ENCODE results near the gene FOXP1.

FOXP1 gene

DNA sequence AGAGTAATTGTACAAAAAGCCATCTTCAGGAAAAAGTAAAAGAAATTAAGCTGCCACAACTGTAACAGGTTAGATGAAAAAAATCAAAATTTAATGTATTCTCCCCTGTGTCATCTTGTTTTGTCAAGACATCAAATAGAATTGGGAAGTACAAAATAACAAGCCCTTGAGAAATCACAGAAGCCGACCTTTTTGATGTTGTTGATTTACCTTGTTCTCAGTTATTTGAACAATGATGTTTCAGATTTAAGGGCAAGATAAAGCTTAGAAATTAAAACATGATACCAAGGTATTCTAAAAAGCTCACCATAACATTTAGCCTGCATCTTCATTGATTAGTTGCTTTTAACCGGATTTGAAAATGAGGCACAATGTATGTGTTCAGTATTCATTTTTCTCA is 523.0 kb downstream of the FOXP1 start:
- DNase-seq (ENCODE audit: insufficient read length) (no peak), FAIRE-seq (no peak)
- TF ChIP-seq TAF1 (IDR thresholded peaks at IDR 0.05; ENCODE audit: borderline replicate concordance, low read depth, low read length) (no peak), POLR2AphosphoS5 (IDR thresholded peaks at IDR 0.05; ENCODE audit: low read depth, low read length) (no peak), POLR2A (IDR thresholded peaks at IDR 0.05; ENCODE audit: low read depth, low read length) (no peak)

DNA sequence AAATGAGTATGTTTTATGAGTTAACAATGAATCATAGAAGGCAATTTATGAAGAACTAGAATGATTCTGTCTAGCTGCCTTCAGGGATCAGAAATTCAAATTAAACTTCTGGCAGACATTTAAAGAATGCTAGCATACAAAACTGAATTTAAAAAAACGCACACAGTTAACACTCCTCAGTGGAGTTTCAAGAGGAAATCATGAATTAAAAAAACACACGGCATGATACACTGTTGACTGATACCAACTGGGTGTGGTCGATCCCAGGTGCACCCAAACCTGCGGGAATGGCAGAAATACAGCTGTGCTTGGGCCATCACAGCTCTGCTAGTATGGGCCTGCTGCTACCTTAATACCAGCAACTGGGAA is 526.0 kb downstream of the FOXP1 start:
- FAIRE-seq (no peak), DNase-seq (ENCODE audit: insufficient read length) (no peak)

DNA sequence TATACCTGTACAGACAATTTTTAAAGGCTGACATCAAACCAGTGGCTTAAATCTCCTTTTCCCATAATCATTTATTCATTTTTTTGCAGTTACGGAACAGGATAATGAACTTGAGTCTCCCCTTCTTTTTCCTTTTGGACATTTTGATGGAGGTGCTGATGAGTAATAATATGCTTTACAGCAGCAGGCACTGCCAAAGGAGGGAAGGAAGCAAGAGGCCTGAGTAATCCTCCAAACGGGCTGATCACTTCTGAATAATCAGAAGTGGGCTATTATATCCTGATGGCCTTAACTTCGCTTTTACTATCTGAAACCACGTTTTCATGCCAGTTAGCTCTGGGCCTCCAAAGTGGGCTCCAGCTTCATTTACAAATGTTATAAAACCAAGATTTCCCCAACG is 527.2 kb downstream of the FOXP1 start:
- TF ChIP-seq TAF1 (IDR thresholded peaks at IDR 0.05; ENCODE audit: borderline replicate concordance, low read depth, low read length) (no peak), POLR2AphosphoS5 (IDR thresholded peaks at IDR 0.05; ENCODE audit: low read depth, low read length) (no peak), POLR2A (IDR thresholded peaks at IDR 0.05; ENCODE audit: low read depth, low read length) (no peak)
- FAIRE-seq: no peak
- DNase-seq (ENCODE audit: insufficient read length): no peak

More for the DNA sequence above, 526.0 kb downstream of the FOXP1 start:
- TF ChIP-seq POLR2A (IDR thresholded peaks at IDR 0.05; ENCODE audit: low read depth, low read length) (no peak), TAF1 (IDR thresholded peaks at IDR 0.05; ENCODE audit: borderline replicate concordance, low read depth, low read length) (no peak), POLR2AphosphoS5 (IDR thresholded peaks at IDR 0.05; ENCODE audit: low read depth, low read length) (no peak)

DNA sequence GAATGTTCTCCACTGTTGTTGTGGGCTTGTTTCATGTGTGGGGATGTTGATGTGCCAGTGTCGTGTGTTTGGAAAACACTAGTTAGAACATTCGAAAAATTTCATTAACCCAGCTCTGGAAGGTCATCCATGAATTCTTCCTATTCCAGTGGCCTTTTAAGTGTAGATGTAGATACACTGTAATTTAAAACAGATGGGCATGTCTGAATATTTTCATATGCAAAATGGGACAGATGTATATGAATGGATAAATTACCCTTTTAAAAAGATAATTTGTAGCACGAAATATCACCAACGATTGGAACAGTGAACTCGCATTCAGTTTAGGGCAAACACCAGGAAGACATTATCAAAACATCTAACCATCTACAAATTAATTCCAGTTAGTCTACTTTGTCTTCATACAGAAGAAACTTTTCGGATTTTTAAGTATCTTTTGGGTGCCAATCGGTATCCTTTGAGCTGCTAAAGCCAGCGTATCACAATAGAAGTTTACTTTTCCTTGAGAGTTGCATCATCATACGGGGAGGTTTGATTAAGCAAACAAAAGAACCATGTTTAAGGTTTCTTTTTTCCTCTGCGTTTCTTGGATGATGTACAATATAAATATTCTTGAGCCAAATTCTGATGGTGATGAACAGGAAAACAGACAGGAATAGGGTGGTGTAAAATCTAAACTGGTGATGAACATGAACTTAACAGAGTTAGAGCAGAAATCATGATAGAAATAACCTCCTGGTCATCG is 528.1 kb downstream of the FOXP1 start:
- TF ChIP-seq TAF1 (IDR thresholded peaks at IDR 0.05; ENCODE audit: borderline replicate concordance, low read depth, low read length): no peak
- TF ChIP-seq POLR2AphosphoS5 (IDR thresholded peaks at IDR 0.05; ENCODE audit: low read depth, low read length): no peak
- DNase-seq (ENCODE audit: insufficient read length) (no peak), FAIRE-seq (no peak)

DNA sequence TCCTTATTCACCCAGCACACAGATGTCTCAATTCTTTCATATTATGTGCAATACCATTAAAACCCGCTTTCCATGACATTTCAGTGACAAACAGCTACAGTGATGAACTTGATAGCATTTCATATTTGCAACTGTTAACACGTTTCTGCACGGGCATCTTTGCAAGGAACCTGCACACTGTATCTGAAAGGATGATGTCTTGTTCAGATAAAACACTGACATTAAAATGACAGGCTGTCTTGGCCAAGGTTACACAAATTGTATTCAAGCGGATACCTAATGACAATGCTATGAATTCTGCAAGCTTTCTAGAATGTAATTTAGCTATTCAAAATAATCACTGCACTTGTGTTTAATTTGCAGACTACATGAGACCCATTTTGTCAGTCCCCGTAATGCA is 529.2 kb downstream of the FOXP1 start:
- TF ChIP-seq TAF1 (IDR thresholded peaks at IDR 0.05; ENCODE audit: borderline replicate concordance, low read depth, low read length) (no peak), POLR2A (IDR thresholded peaks at IDR 0.05; ENCODE audit: low read depth, low read length) (no peak), POLR2AphosphoS5 (IDR thresholded peaks at IDR 0.05; ENCODE audit: low read depth, low read length) (no peak)
- no peak for FAIRE-seq
- no peak for DNase-seq (ENCODE audit: insufficient read length)

DNA sequence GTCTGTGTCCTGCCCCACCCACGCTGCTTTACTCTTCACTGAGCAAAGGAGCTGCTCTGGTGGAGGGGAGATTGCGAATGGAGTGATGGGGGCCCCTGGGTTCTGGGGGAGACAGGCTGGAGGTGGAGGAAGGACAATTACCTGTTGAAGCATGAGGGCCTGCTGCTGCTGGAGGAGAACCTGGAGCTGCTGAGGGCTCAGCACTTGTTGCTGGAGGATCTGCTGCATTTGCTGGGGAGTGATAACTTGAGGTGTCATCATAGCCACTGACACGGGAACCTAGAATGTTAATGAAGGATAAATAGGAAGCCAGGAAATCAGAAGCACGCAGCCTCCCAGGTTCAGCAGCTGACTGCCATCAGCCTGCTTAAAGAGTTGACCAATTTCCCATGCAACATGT is 530.0 kb downstream of the FOXP1 start:
- FAIRE-seq: no peak
- no peak for DNase-seq (ENCODE audit: insufficient read length)
- TF ChIP-seq POLR2A (IDR thresholded peaks at IDR 0.05; ENCODE audit: low read depth, low read length) (no peak), TAF1 (IDR thresholded peaks at IDR 0.05; ENCODE audit: borderline replicate concordance, low read depth, low read length) (no peak), POLR2AphosphoS5 (IDR thresholded peaks at IDR 0.05; ENCODE audit: low read depth, low read length) (no peak)

DNA sequence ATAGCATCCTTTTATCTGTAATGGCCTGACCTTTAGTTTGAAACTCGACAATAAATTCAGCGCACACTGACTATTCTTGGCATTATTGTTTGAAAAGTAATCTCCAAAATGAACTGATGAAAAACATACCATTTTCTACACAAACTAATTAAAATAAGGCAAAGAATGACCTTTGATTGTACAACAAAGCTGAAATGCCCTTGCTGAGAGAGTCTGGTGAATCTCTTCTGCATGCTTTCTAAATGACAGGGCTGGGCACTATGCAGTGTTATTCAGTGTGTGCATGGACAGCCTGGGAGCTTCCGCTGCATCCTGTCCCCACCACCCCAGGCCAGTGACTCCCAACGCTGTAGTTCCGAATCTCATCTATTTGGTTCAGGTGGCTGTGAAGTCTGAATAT is 530.8 kb downstream of the FOXP1 start:
- TF ChIP-seq POLR2AphosphoS5 (IDR thresholded peaks at IDR 0.05; ENCODE audit: low read depth, low read length): no peak
- FAIRE-seq (no peak), DNase-seq (ENCODE audit: insufficient read length) (no peak)

DNA sequence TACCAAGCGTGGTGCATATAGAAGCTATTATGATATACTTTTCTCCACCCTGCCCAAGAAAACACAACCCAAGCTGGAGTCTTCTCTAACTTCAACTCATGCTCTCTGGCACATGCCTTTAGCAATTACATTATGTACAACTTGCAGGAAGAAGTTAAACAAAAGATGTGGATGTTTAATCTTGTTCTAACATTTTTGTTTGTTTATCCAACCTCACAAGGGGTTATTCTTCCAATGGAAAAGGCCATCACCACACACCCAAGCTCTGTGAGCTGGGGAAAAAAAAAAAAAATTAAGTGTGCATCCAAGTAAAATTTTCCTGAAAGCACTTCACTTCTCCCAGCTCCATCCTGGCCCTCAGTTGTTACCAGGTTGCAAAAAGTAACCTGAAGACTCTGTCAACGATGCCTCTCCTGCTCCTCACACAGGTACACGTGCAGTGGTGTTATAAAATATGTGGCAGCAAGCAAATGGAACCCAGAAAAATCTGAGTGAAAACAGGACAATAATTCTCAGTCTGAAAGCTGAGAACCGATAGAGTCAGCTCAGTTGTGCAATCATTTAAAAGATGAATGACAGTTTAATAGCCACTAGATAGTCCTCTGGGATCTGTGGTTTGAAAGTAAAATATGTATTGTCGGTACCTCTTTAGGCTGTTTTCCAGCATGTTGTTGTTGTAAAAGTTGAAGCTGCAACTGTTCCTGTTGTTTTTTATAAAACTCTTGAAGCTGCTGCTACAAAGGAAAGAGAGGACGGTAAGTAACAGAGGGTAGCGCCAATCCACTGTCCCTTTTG is 531.4 kb downstream of the FOXP1 start:
- no peak for DNase-seq (ENCODE audit: insufficient read length)
- FAIRE-seq: no peak
- TF ChIP-seq TAF1 (IDR thresholded peaks at IDR 0.05; ENCODE audit: borderline replicate concordance, low read depth, low read length) (no peak), POLR2AphosphoS5 (IDR thresholded peaks at IDR 0.05; ENCODE audit: low read depth, low read length) (no peak), POLR2A (IDR thresholded peaks at IDR 0.05; ENCODE audit: low read depth, low read length) (no peak)

DNA sequence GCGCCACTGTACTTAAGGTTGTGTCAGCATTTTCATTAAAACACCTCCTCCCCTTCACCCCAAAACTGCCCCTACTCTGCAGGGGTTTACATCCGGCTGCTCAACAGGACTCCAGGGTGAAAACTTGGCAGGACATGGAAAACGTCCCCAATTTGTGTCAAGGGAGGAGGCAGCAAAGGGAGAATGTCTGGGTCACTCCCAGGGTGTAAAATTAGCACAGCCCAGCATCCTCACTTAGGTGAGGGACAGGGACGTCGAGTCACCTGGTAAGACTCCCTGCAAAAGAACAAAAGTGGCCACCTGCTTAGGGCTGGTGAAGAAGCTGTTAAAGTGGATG is 532.3 kb downstream of the FOXP1 start:
- TF ChIP-seq POLR2AphosphoS5 (IDR thresholded peaks at IDR 0.05; ENCODE audit: low read depth, low read length): no peak
- TF ChIP-seq TAF1 (IDR thresholded peaks at IDR 0.05; ENCODE audit: borderline replicate concordance, low read depth, low read length): no peak
- TF ChIP-seq POLR2A (IDR thresholded peaks at IDR 0.05; ENCODE audit: low read depth, low read length): no peak
- DNase-seq (ENCODE audit: insufficient read length) (no peak), FAIRE-seq (no peak)

DNA sequence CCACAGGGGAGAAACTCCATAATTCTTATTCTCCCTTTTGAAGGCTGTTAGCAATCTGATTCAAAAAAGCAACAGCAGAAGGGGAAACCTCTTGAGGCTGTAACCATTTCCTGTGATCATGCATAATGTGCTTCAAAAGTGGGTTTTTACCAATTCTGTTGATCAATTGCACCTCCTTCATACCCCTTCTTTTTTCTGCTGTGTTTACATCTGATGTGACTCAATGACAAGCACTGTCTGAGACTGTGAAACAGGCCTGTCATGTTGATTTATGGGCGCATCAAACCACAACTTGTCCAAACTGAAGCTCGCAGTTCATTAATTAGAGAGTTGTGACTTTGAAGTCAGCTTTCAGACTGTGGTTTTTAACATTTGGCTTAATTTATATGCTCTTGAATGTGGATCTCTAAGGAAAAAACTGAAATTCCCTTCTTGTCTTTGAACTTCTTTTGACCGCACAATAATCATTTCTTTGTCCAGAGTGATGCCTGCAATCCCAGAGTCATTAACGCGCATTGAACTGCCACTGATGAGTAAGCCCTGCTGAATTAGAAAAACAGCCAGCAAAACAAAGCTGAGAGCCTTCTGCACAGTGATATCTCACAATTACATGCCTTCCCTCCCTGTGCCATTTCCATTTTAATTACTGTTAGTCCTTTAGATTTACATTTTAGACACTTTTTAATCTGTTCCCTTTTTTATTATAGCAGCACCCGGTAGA is 532.8 kb downstream of the FOXP1 start:
- TF ChIP-seq POLR2AphosphoS5 (IDR thresholded peaks at IDR 0.05; ENCODE audit: low read depth, low read length) (no peak), TAF1 (IDR thresholded peaks at IDR 0.05; ENCODE audit: borderline replicate concordance, low read depth, low read length) (no peak), POLR2A (IDR thresholded peaks at IDR 0.05; ENCODE audit: low read depth, low read length) (no peak)
- DNase-seq (ENCODE audit: insufficient read length): no peak
- no peak for FAIRE-seq

DNA sequence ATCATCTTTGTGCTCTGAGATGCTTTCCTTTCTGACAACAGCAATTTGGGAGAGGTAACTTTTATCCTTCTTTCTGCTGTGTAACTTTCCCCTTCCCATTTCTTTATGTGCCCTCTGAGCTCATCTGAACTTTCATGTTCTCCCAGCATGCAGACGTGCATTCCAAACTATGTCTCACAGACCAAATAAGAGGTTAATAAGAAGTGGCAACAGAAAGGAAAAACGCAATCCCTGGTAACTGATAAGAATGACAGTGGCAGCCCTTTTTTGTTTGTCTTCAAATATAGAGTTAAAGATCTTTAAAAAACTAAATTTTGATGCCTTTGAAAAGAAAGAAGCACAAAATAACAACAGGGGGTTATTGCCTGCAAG is 533.4 kb downstream of the FOXP1 start:
- FAIRE-seq (no peak), DNase-seq (ENCODE audit: insufficient read length) (no peak)
- TF ChIP-seq POLR2A (IDR thresholded peaks at IDR 0.05; ENCODE audit: low read depth, low read length) (no peak), POLR2AphosphoS5 (IDR thresholded peaks at IDR 0.05; ENCODE audit: low read depth, low read length) (no peak), TAF1 (IDR thresholded peaks at IDR 0.05; ENCODE audit: borderline replicate concordance, low read depth, low read length) (no peak)

DNA sequence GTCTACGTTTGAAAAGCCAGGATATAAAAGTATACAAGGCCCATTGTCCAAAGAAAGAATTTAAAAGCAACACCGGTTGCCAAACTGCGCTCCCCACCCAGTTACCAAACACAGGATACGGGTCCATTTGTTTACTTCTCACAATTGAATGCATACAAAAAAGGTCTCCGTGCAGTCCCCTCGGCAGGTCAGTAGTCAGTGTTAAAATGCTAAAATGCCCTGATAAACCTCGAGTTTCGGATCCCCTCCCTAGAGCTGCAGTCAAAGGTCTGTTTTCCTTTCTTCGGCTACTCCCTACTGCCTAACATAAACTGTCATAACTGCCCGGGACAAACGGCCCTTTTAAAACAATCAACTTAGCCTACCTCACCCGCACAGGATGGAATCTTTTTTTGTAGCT is 534.6 kb downstream of the FOXP1 start:
- no peak for DNase-seq (ENCODE audit: insufficient read length)
- no peak for FAIRE-seq
- TF ChIP-seq POLR2AphosphoS5 (IDR thresholded peaks at IDR 0.05; ENCODE audit: low read depth, low read length) (no peak), POLR2A (IDR thresholded peaks at IDR 0.05; ENCODE audit: low read depth, low read length) (no peak), TAF1 (IDR thresholded peaks at IDR 0.05; ENCODE audit: borderline replicate concordance, low read depth, low read length) (no peak)

Measured in GM12892 (cell line).